GM18505 (cell line): ENCODE data around the gene SHH.

ENCODE experiments used
- ATAC-seq: cut with Tn5 transposase; IDR thresholded peaks from one replicate; pipeline ENCODE4 v1.9.1; 2021; ENCODE audit not compliant: unreplicated experiment
- POLR2A ChIP-seq: IDR thresholded peaks from 4 replicates; pipeline ENCODE4 v1.6.1; 2011; ENCODE audit warnings: borderline replicate concordance; ENCODE audit not compliant: insufficient read depth, insufficient read length; ENCODE audit errors: extremely low read depth

SHH gene

GRCh38 chr7:155837126-155837479 is 24.8 kb upstream of the SHH start:
- TF ChIP-seq POLR2A: no peak
- no peak for ATAC-seq

- no peak for ATAC-seq
- no peak for TF ChIP-seq POLR2A
Observed at GRCh38 chr7:155836216-155837125, 24.2 kb upstream of the SHH start.

GRCh38 chr7:155835446-155836215 is 23.4 kb upstream of the SHH start:
- no peak for ATAC-seq
- no peak for TF ChIP-seq POLR2A

- ATAC-seq: no peak
- TF ChIP-seq POLR2A: no peak
Observed at GRCh38 chr7:155834486-155835048, 22.3 kb upstream of the SHH start.

- no peak for TF ChIP-seq POLR2A
- ATAC-seq: no peak
Observed at GRCh38 chr7:155833651-155834050, 21.4 kb upstream of the SHH start.

- no peak for ATAC-seq
- TF ChIP-seq POLR2A: no peak
Observed at GRCh38 chr7:155832581-155832981, 20.3 kb upstream of the SHH start.

- ATAC-seq: no peak
- TF ChIP-seq POLR2A: no peak
Observed at GRCh38 chr7:155831807-155832524, 19.7 kb upstream of the SHH start.

GRCh38 chr7:155830961-155831806 is 18.9 kb upstream of the SHH start:
- ATAC-seq: no peak
- TF ChIP-seq POLR2A: no peak

GRCh38 chr7:155829796-155830470 is 17.7 kb upstream of the SHH start:
- no peak for ATAC-seq
- no peak for TF ChIP-seq POLR2A

- no peak for TF ChIP-seq POLR2A
Observed at GRCh38 chr7:155825336-155825735, 13.1 kb upstream of the SHH start.

GRCh38 chr7:155824227-155824886 is 12.1 kb upstream of the SHH start:
- TF ChIP-seq POLR2A: no peak
- ATAC-seq: no peak

More at GRCh38 chr7:155825336-155825735, 13.1 kb upstream of the SHH start:
- no peak for ATAC-seq

GRCh38 chr7:155821851-155822250 is 9.6 kb upstream of the SHH start:
- TF ChIP-seq POLR2A: no peak
- no peak for ATAC-seq

- no peak for ATAC-seq
- no peak for TF ChIP-seq POLR2A
Observed at GRCh38 chr7:155820788-155821187, 8.5 kb upstream of the SHH start.
